SH-SY5Y (cell line): ENCODE results near the gene INO80C.

Source experiments
- GATA2 ChIP-seq: IDR thresholded peaks from 2 replicates; pipeline ENCODE4 v1.6.1; 2011; ENCODE audit warnings: mild to moderate bottlenecking, low read depth, low read length
- GATA3 ChIP-seq: IDR thresholded peaks from 2 replicates; pipeline ENCODE4 v1.6.1; 2011; ENCODE audit warnings: low read depth, mild to moderate bottlenecking, low read length, moderate library complexity

Gene INO80C

DNA sequence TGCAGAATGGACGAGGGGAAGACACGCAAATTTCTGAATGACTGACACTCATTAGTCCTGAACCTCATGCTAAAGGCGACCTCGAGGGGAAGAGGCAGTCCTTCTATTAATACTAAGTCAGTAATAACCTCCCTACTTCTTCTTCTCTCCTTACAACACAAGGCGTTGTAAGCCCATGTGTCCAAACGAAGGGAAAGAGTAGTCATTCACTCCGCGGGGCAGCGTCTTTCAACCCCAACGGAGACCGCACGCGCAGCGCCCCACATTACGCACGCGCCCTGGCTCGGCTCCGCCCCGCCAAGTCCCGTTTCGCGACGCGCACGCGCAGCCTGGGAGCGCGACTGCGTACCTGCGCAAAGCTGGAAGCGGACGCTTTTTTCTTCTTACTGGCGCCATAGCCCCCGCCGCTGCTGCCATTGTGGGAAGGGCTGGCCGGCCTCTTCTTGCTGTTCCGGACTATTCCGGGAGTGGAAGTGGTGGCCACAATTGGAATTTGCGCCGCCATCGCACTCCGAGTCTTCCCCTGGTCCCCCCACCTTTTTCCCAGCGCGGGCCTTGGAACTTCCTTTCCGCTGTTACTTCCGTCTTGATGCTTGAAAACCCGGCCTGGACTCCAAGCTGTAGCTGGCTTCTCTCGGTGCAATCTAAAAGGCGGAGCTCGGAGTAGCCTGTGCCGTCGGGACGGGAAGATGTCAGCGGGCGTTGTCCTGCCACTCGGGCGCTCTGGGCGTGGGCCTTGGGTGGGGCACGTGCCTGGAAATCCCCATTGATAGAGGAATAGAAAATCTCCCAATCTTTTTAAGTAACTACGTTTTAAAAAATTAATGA lies at the start of gene INO80C:
Gene INO80C (minus strand): TSS at position 591 of the 828 bp plus-strand sequence. CDS start 86 bp downstream, at position 505.
- TF ChIP-seq GATA3 (no peak), GATA2 (no peak)

GRCh38 chr18:35547008-35547605 lies 49.3 kb upstream of the INO80C start:
- TF ChIP-seq GATA3 (no peak), GATA2 (no peak)

DNA sequence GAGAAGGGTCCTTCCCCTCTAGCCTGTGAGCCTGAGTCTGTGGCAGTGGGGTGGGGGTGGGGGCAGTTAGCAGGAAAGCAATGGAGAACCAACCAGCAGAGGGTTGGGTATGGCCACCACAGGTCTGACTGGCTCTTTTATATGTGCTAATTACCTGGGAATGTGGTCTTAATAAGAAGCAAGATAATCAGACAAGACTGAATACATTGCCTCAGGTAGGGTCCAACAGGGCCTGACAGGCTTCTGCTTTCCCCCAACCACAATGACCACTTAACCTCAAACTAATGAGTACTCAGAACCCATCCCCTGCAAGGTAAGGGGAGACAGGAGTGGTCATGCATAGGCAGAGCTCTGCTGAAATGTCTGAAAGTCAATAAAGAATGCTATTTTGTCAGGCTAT lies 44.6 kb upstream of the INO80C start:
- no peak for TF ChIP-seq GATA2
- TF ChIP-seq GATA3 = no peak

DNA sequence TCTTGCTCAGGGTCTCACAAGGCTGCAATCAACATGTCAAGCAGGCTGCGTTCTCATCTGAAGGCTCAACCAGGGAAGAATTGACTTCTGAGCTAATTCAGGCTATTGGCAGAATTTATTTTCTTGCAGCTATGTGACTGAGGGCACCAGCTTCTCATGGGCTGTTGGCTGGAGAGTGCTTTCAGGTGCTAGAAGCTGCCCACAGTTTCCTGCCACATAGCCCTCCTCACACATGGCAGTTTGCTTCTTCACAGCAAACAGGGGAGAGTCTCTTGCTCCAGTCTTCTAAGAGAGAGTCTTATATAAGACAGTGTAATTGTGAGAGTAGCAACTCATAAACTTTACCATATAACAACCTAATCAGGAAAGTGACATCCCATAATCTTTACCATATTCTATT lies 37.5 kb upstream of the INO80C start:
- TF ChIP-seq GATA3 (no peak), GATA2 (no peak)

- TF ChIP-seq GATA2 (no peak), GATA3 (no peak)
Observed at GRCh38 chr18:35533916-35534405, 36.2 kb upstream of the INO80C start.

- TF ChIP-seq GATA2 = no peak
- TF ChIP-seq GATA3 = no peak
Observed at GRCh38 chr18:35528749-35529274, 31.1 kb upstream of the INO80C start.

GRCh38 chr18:35526495-35527059 lies 28.8 kb upstream of the INO80C start:
- TF ChIP-seq GATA2 = no peak
- TF ChIP-seq GATA3 = no peak

GRCh38 chr18:35525795-35526494 lies 28.2 kb upstream of the INO80C start:
- TF ChIP-seq GATA3 = no peak

DNA sequence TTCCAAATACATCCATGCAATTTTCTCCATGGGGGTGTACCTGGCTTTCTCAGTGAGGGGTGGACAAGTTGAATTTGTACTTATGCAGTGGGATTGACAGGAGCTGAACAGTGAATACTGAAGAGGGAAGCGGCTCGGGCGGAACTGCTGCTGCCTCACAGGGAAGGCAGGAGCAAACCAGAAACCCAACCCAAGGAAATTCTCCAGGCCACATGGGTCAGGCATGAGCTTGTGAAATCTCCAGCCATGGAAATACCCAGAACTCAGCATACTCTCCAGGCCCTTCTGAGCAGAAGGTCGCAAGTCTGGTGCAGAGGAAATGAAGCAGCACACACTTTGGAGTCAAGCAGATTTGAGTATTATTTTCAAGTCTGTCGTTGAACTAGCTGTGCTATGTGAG lies 26.5 kb upstream of the INO80C start:
- TF ChIP-seq GATA3 = no peak
- no peak for TF ChIP-seq GATA2

DNA sequence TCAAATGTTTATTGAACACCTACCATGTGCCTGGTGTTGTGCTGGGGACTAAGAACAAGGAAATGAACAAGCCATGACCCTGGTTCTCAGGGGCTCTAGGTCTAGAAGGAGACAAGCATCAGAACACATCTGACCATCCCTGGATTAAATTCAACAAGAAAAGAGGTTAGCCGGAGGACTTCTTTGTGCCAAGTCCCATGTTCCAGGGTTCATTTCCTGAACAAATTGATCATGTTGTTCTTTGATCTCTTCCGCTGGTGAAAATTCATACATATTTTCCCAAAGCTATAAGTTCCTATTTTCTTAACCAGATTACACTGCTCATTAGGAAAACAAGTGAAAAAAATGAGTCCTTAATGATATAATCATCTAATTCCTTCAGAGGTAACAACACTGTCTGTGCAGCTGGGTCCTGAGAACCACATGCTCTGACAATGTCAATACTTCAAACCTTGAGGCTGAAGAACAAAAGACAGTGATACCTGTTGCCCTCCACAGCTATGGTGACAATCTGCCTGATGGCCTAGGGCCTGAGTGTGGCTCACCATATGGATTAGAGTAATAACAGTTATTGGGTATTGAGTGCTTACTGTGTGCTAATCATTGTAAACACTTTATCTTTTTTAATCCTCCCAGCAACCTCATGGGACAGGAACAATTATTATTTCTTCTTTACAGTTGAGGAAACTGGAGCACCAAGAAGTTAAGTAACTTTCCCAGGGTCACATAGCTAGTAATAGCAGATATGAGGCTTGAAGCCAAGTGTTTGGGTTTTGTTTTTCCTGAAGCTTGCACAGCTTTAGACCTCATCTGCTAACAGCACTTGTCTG lies 24.6 kb upstream of the INO80C start:
- TF ChIP-seq GATA2 (no peak), GATA3 (no peak)

DNA sequence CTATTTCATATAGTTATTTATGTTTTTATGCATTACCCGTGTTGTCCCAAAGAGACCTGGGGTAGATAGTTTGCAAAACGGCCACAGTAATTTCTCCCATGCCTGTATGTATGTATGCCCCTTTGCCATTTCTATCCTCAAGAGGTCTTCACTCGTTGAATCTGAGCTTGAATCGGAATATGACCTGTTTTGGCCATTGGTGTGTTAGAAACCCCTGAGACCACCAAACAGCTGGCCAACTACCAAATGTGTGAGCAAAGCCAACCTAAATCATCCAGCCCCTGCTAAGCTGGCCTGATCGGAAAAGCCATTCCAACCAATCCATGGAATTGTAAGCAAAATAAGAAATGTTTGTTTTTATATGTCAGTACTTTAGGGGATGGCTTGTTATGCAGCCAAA lies 23.4 kb upstream of the INO80C start:
- TF ChIP-seq GATA2 (no peak), GATA3 (no peak)

DNA sequence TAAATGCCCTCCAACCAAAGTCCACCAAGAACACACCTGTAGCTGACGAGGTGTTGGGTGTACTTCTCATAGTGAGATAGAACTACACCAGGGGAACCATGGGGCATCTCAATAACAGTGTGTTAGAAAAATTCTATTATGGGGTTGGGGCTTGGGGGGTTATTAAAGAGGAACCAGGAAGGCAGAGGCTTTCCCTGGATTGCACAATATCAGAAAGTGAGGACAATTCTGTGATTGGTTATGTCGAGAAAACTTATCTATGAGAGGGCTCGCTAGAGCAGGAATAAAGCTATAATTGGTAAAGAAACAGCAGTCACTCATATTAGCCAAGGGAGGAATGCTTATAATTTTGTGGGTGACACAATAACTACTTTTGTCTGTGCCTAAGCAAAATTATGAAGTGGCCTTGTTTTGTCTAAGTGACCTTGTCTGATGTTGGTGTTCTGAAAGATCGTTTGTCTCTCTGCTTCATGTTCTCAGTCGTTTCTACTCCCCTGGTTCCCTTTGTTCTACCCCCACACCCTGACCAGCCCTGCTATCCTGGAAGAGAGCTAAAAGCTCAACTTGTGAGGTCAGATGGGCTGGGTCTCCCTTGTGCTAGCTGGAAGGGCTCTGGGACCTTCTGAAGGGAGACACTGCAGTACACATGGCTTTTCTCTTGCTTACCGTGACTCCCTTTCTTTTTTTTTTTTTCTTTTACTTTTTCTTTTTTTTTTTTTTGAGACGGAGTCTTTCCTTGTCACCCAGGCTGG lies 21.6 kb upstream of the INO80C start:
- no peak for TF ChIP-seq GATA2
- TF ChIP-seq GATA3 = no peak

DNA sequence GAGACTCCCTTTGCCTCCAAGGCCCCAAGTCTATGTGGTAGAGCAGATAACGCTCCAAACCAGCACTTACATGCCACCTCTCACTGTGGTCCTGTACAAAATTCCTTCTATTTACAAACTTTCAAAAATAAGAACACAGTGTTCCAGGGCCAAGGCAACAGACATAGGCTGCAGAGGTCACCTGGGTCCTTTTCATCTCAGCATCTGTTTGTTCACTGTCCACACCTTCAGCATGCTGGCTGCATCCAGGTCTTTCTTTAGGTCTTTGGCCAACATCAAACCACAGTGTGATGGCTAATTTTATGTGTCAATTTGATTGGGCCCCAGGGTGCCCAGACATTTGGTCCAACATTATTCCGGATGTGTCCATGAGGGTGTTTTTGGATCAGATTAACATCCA lies 20.0 kb upstream of the INO80C start:
- TF ChIP-seq GATA2 (no peak), GATA3 (no peak)

GRCh38 chr18:35516789-35517188 lies 19.0 kb upstream of the INO80C start:
- TF ChIP-seq GATA2 (no peak), GATA3 (no peak)
